ENCODE data around the gene SAMMSON. TPM values are rescaled to one million over a fixed set of nuclear protein-coding genes. Genes with fewer than 3 reads are reported as not detected.

The SAMMSON gene
- polyA plus RNA-seq, 1 donor (not counting 4 experiments of a cell fraction or from before 2014, with no cell fraction given): not detected

GRCh38 chr3:70064194-70064779 lies 64.8 kb downstream of the SAMMSON start:
- dilution Hi-C loops (cut with MboI; ENCODE audit: extremely low pct_ligation_motif_present, low sequenced_read_pairs): no loop called here
- FAIRE-seq: peak; percentile 66

GRCh38 chr3:70065696-70066253 lies 66.2 kb downstream of the SAMMSON start:
- H3K9me3 ChIP-seq (ENCODE audit: control insufficient read depth, low read depth, low read length): no peaks in the 10 kb centered on the region
- TF ChIP-seq CTCF (optimal IDR thresholded peaks at IDR 0.05 in 1 of 3, IDR thresholded peaks at IDR 0.05 in 1 of 3, conservative IDR thresholded peaks at IDR 0.05 in 1 of 3; ENCODE audit: extremely low read depth in 1 of 3, insufficient read depth in 2 of 3, low read length in 3 of 3) (peak in 2 of 3 experiments; percentile 12 to 30), EZH2 (IDR thresholded peaks at IDR 0.05; ENCODE audit: low read length) (no peak)
- DNase-seq (ENCODE audit: low read depth, low spot score): no peak
- no peak overlapping the region for H2AFZ ChIP-seq (ENCODE audit: control insufficient read depth, low read length)
- H3K79me2 ChIP-seq (ENCODE audit: control insufficient read depth, insufficient read depth, low read length): no peaks in the 10 kb centered on the region
- no peaks in the 10 kb centered on the region for H3K27me3 ChIP-seq (ENCODE audit: control insufficient read depth, extremely low read depth, insufficient read depth, low read length)
- H3K4me3 ChIP-seq (ENCODE audit: control insufficient read depth in 2 of 3, extremely low read depth in 1 of 3, insufficient read depth in 2 of 3, low read depth in 1 of 3, low read length in 3 of 3): no peak overlapping the region
- dilution Hi-C loops (cut with MboI; ENCODE audit: extremely low pct_ligation_motif_present, low sequenced_read_pairs): no loop called here
- no peak overlapping the region for H3K9ac ChIP-seq (ENCODE audit: control insufficient read depth, extremely low read depth, insufficient read depth, low read length)
- no peak for FAIRE-seq
- no peak overlapping the region for H3K4me2 ChIP-seq (ENCODE audit: control insufficient read depth, extremely low read depth, insufficient read depth, low read depth, low read length)
- H3K36me3 ChIP-seq (ENCODE audit: control insufficient read depth in 2 of 2, extremely low read depth in 1 of 2, insufficient read depth in 2 of 2, low read length in 2 of 2): no peaks in the 10 kb centered on the region
- no peaks in the 10 kb centered on the region for H3K9me1 ChIP-seq (ENCODE audit: control insufficient read depth, extremely low read depth, insufficient read depth, low read length)
- H3K27ac ChIP-seq (ENCODE audit: control insufficient read depth, insufficient read depth, low read length): no peak overlapping the region
- H4K20me1 ChIP-seq (ENCODE audit: control insufficient read depth, extremely low read depth, insufficient read depth, low read length): no peaks in the 10 kb centered on the region
- H3K4me1 ChIP-seq (ENCODE audit: control insufficient read depth, extremely low read depth, insufficient read depth, low read length): no peaks in the 10 kb centered on the region

More at GRCh38 chr3:70064194-70064779, 64.8 kb downstream of the SAMMSON start:
- H3K9me1 ChIP-seq (ENCODE audit: control insufficient read depth, extremely low read depth, insufficient read depth, low read length): no peaks in the 10 kb centered on the region
- TF ChIP-seq EZH2 (IDR thresholded peaks at IDR 0.05; ENCODE audit: low read length): no peak
- TF ChIP-seq CTCF (optimal IDR thresholded peaks at IDR 0.05 in 1 of 3, IDR thresholded peaks at IDR 0.05 in 1 of 3, conservative IDR thresholded peaks at IDR 0.05 in 1 of 3; ENCODE audit: extremely low read depth in 1 of 3, insufficient read depth in 2 of 3, low read length in 3 of 3): peak in 2 of 3 experiments; percentile 52 to 65
- H3K79me2 ChIP-seq (ENCODE audit: control insufficient read depth, insufficient read depth, low read length): no peaks in the 10 kb centered on the region
- H3K4me1 ChIP-seq (ENCODE audit: control insufficient read depth, extremely low read depth, insufficient read depth, low read length): no peaks in the 10 kb centered on the region
- H2AFZ ChIP-seq (ENCODE audit: control insufficient read depth, low read length): no peak overlapping the region
- H3K36me3 ChIP-seq (ENCODE audit: control insufficient read depth in 2 of 2, extremely low read depth in 1 of 2, insufficient read depth in 2 of 2, low read length in 2 of 2): no peaks in the 10 kb centered on the region
- no peaks in the 10 kb centered on the region for H3K27me3 ChIP-seq (ENCODE audit: control insufficient read depth, extremely low read depth, insufficient read depth, low read length)
- H3K9me3 ChIP-seq (ENCODE audit: control insufficient read depth, low read depth, low read length): no peaks in the 10 kb centered on the region
- H3K4me2 ChIP-seq (ENCODE audit: control insufficient read depth, extremely low read depth, insufficient read depth, low read depth, low read length): no peak overlapping the region
- no peak overlapping the region for H3K27ac ChIP-seq (ENCODE audit: control insufficient read depth, insufficient read depth, low read length)
- no peak for DNase-seq (ENCODE audit: low read depth, low spot score)
- no peak overlapping the region for H3K4me3 ChIP-seq (ENCODE audit: control insufficient read depth in 2 of 3, extremely low read depth in 1 of 3, insufficient read depth in 2 of 3, low read depth in 1 of 3, low read length in 3 of 3)
- no peaks in the 10 kb centered on the region for H4K20me1 ChIP-seq (ENCODE audit: control insufficient read depth, extremely low read depth, insufficient read depth, low read length)
- no peak overlapping the region for H3K9ac ChIP-seq (ENCODE audit: control insufficient read depth, extremely low read depth, insufficient read depth, low read length)

Measured in keratinocyte (primary cell).